K562 (cell line): ENCODE measurements around the gene GNA15. TPM values are rescaled to one million over a fixed set of nuclear protein-coding genes. Genes with fewer than 3 reads are reported as not detected.

Experiments used
- ATAC-seq: fragments of 200-7000 bp; cut with Tn5 transposase; 3 replicates; pipeline ENCODE4 v1.9.1; 2020; ENCODE audit warnings: moderate library complexity
- BruUV-seq: library from RNA; stranded (reverse); fragments of 400-500 nt; replicated peaks from 2 replicates; lab custom pipeline; 2021; lab: Mats Ljungman, UMichigan
- CTCF ChIA-PET: fragments of 300-600 bp; formaldehyde crosslinking; extraction: SDS; loops from one replicate; lab custom pipeline; 2021; ENCODE audit warnings: low intra/inter-chr PET ratio; lab: Yijun Ruan, JAX
- POLR2A ChIA-PET: fragments of 300-600, 350-650 bp; sonication (Branson Sonifier 250); formaldehyde crosslinking; extraction: SDS; loops from one replicate; lab custom pipeline; 2021; ENCODE audit warnings: antibody characterized with exemption, inconsistent platforms; lab: Yijun Ruan, JAX
- DNase-seq, 4 experiments: peaks; one replicate each; pipeline versions ENCODE4 v3.0.0 to v3.0.0-alpha.2; 2011 to 2018; ENCODE audit warnings: low spot score in 3 of 4, mixed read lengths in 3 of 4; ENCODE audit errors: extremely low read depth in 1 of 4
- FAIRE-seq: peaks from 2 replicates; lab custom pipeline; 2011; peaks lifted over from hg19 to GRCh38; lab: Jason Lieb, UNC
- H2AFZ ChIP-seq: 2 replicates; pipeline ENCODE4 v1.6.0; 2011; ENCODE audit warnings: low read depth, low read length, control low read depth, inconsistent platforms
- H3K27ac ChIP-seq: fragments of 200-600 bp; 3 replicates; pipeline ENCODE4 v1.8.0; 2011; ENCODE audit warnings: low read depth, mild to moderate bottlenecking, control low read depth, inconsistent platforms, low read length, moderate library complexity, mixed read lengths; ENCODE audit errors: extremely low read depth
- H3K27me3 ChIP-seq, 2 experiments: fragments of 300-600 bp in 1 of 2; 2 replicates in 1 of 2; 3 replicates in 1 of 2; pipeline versions ENCODE4 v1.6.0 to v1.8.0; 2011; ENCODE audit warnings: inconsistent platforms in 2 of 2, low read length in 2 of 2, mild to moderate bottlenecking in 1 of 2, mixed read lengths in 1 of 2, moderate library complexity in 1 of 2; ENCODE audit not compliant: control insufficient read depth in 2 of 2, insufficient read depth in 2 of 2
- H3K36me3 ChIP-seq: fragments of 300-600 bp; 3 replicates; pipeline ENCODE4 v1.8.0; 2011; ENCODE audit warnings: mild to moderate bottlenecking, low read length, inconsistent platforms; ENCODE audit not compliant: control insufficient read depth, insufficient read depth
- H3K4me1 ChIP-seq, 2 experiments: fragments of 200-600 bp in 1 of 2; replicated peaks in 1 of 2; 2 replicates in 1 of 2; 3 replicates in 1 of 2; pipeline versions ENCODE4 v1.5.1 to v1.8.0; 2011; ENCODE audit warnings: inconsistent platforms in 2 of 2, low read length in 2 of 2, mild to moderate bottlenecking in 1 of 2, mixed read lengths in 1 of 2, moderate library complexity in 1 of 2; ENCODE audit not compliant: control insufficient read depth in 2 of 2, insufficient read depth in 2 of 2
- H3K4me2 ChIP-seq: 2 replicates; pipeline ENCODE4 v1.6.1; 2011; ENCODE audit warnings: low read length, control low read depth, inconsistent platforms, mixed read lengths; ENCODE audit not compliant: insufficient read depth
- H3K4me3 ChIP-seq: fragments of 200-600 bp; sonication (generic), shearing (Covaris generic); 2 replicates; pipeline ENCODE4 v1.5.1; 2016; ENCODE audit warnings: control low read depth, inconsistent platforms
- H3K79me2 ChIP-seq: fragments of 200-600 bp; 3 replicates; pipeline ENCODE4 v1.8.0; 2011; ENCODE audit warnings: low read length, inconsistent platforms; ENCODE audit not compliant: control insufficient read depth, insufficient read depth
- H3K9ac ChIP-seq, 2 experiments: 2 replicates each; pipeline versions ENCODE4 v1.6.0 to v1.6.1; 2011; ENCODE audit warnings: low read depth in 2 of 2, low read length in 2 of 2, control low read depth in 1 of 2, inconsistent platforms in 1 of 2, mild to moderate bottlenecking in 1 of 2, mixed read lengths in 1 of 2; ENCODE audit not compliant: insufficient read depth in 1 of 2
- H3K9me1 ChIP-seq: one replicate; pipeline ENCODE4 v1.6.0; 2011; ENCODE audit warnings: inconsistent platforms, mild to moderate bottlenecking, low read length, moderate library complexity; ENCODE audit not compliant: control insufficient read depth, insufficient read depth
- H3K9me3 ChIP-seq: replicated peaks from 2 replicates; pipeline ENCODE4 v1.5.1; 2011; ENCODE audit warnings: low read depth, low read length, inconsistent platforms; ENCODE audit not compliant: control insufficient read depth, insufficient read depth
- H4K20me1 ChIP-seq: replicated peaks from 2 replicates; pipeline ENCODE4 v1.6.1; 2011; ENCODE audit warnings: low read length, inconsistent platforms, mixed read lengths; ENCODE audit not compliant: control insufficient read depth, insufficient read depth
- EGR1 ChIP-seq: fragments of 450-650 bp; conservative IDR thresholded peaks from 2 replicates; pipeline ENCODE4 v1.6.1; 2017; ENCODE audit warnings: mild to moderate bottlenecking
- FOXJ2 ChIP-seq: fragments of 200-800 bp; sonication (Bioruptor generic); IDR thresholded peaks from 2 replicates; pipeline ENCODE4 v1.6.1; 2016; ENCODE audit warnings: missing genetic modification characterization, missing compliant biosample characterization
- MCM2 ChIP-seq: fragments of 450-650 bp; IDR thresholded peaks from 2 replicates; pipeline ENCODE4 v1.6.1; 2017; ENCODE audit warnings: low read depth, mild to moderate bottlenecking
- NFE2 ChIP-seq: IDR thresholded peaks from 2 replicates; pipeline ENCODE4 v1.6.1; 2014; ENCODE audit warnings: antibody characterized with exemption, low read depth
- NRF1 ChIP-seq, 2 experiments: fragments of 450-650 bp; IDR thresholded peaks in 1 of 2; conservative IDR thresholded peaks in 1 of 2; 2 replicates each; pipeline ENCODE4 v1.6.1; 2014; ENCODE audit warnings: mild to moderate bottlenecking in 2 of 2
- PCBP2 ChIP-seq: fragments of 200-400 bp; formaldehyde crosslinking; IDR thresholded peaks from 2 replicates; pipeline ENCODE4 v1.6.1; 2018; ENCODE audit warnings: low read length, low read depth, mild to moderate bottlenecking, moderate library complexity; ENCODE audit not compliant: poor library complexity, severe bottlenecking
- RAD51 ChIP-seq: fragments of 450-650 bp; IDR thresholded peaks from 2 replicates; pipeline ENCODE4 v1.7.1; 2016; ENCODE audit warnings: low read depth, mild to moderate bottlenecking, borderline replicate concordance
- SRSF3 ChIP-seq: fragments of 200-400 bp; formaldehyde crosslinking; IDR thresholded peaks from 2 replicates; pipeline ENCODE4 v1.6.1; 2016; ENCODE audit warnings: mild to moderate bottlenecking, low read length, moderate library complexity; ENCODE audit not compliant: insufficient read depth
- TEAD4 ChIP-seq, 2 experiments: sonication (generic) in 1 of 2; formaldehyde crosslinking in 1 of 2; IDR thresholded peaks; 2 replicates each; pipeline versions ENCODE4 v1.6.1 to v1.8.0; 2012 to 2022; ENCODE audit warnings: borderline replicate concordance in 1 of 2, inconsistent platforms in 1 of 2, low read length in 1 of 2, mild to moderate bottlenecking in 1 of 2, missing genetic modification reagents in 1 of 2
- TFE3 ChIP-seq: fragments of 450-650 bp; formaldehyde crosslinking; IDR thresholded peaks from 2 replicates; pipeline ENCODE4 v1.4.0; 2020; ENCODE audit warnings: mild to moderate bottlenecking, mixed read lengths
- TOE1 ChIP-seq, 2 experiments: fragments of 450-650 bp in 1 of 2; sonication (generic) in 1 of 2; formaldehyde crosslinking in 1 of 2; IDR thresholded peaks; 2 replicates each; pipeline versions ENCODE4 v1.7.1 to v1.8.0; 2016 to 2022; ENCODE audit warnings: borderline replicate concordance in 2 of 2, mild to moderate bottlenecking in 2 of 2, antibody characterized with exemption in 1 of 2, inconsistent platforms in 1 of 2, low read depth in 1 of 2, missing genetic modification reagents in 1 of 2, moderate library complexity in 1 of 2
- USF2 ChIP-seq: sonication (generic); formaldehyde crosslinking; IDR thresholded peaks from 2 replicates; pipeline ENCODE4 v1.5.0; 2020; ENCODE audit warnings: missing genetic modification reagents
- ZBTB33 ChIP-seq: sonication (generic); formaldehyde crosslinking; IDR thresholded peaks from 2 replicates; pipeline ENCODE4 v1.8.1; 2023; ENCODE audit warnings: mild to moderate bottlenecking, missing genetic modification reagents
- WGBS: fragments of 100-300 bp; shearing (Covaris generic); methylation state at CpG from one replicate; pipeline ENCODE4 v1.1.6; 2016; ENCODE audit warnings: low coverage, mixed read lengths; ENCODE audit not compliant: insufficient coverage; ENCODE audit errors: missing lambda C conversion rate; 5-methylcytosine and 5-hydroxymethylcytosine counted together
- in situ Hi-C: fragments of 300-500 bp; cut with MboI; formaldehyde crosslinking; loops from 4 replicates; pipeline ENCODE4 v1.15.0; 2018; ENCODE audit warnings: inconsistent platforms, mixed read lengths
- intact Hi-C: fragments of 100-400 bp; cut with micrococcal nuclease; formaldehyde crosslinking; loops from 2 replicates; pipeline ENCODE4 v1.14.2; 2022
- polyA plus RNA-seq, 8 experiments: library from polyadenylated mRNA; depleted of rRNA in 4 of 8; stranded (reverse) in 5 of 8; unstranded in 3 of 8; fragments of >200 nt; fragmentation: Nextera tagmentation in 2 of 8; fragmentation: Illumina TruSeq in 1 of 8; extraction: Ambion mirVana in 2 of 8; extraction: Trizol in 1 of 8; gene quantifications; 2 replicates each; pipeline versions ENCODE4 v1.2.1 to v1.2.3, GENCODE V29; 2011 to 2014; ENCODE audit warnings: inconsistent platforms in 1 of 8, missing spikeins in 1 of 8
- total RNA-seq, 7 experiments: library from RNA; depleted of rRNA in 6 of 7; stranded (reverse); fragments of >200 nt in 6 of 7; fragmentation: Illumina TruSeq in 2 of 7; extraction: Trizol in 2 of 7; gene quantifications; 2 replicates each; pipeline versions ENCODE4 v1.2.1 to v1.2.3, GENCODE V29; 2011 to 2021; ENCODE audit warnings: low replicate concordance in 1 of 7
- TF ChIP-seq, protein P1 (sequence below): sonication (generic); formaldehyde crosslinking; IDR thresholded peaks from 2 replicates; pipeline ENCODE4 v1.8.1; 2023; ENCODE audit warnings: mild to moderate bottlenecking, missing genetic modification reagents

Gene GNA15
- total and polyA plus RNA-seq, 9 of the 15 experiments (the other 6 are each of a cell fraction or from before 2014, with no cell fraction given) = 0.03 to 0.24 (median 0.11) TPM; not detected in 1

GRCh38 chr19:3207461-3208242 is 71.8 kb downstream of the GNA15 start:
- Histone ChIP-seq H3K36me3 (peaks cover 58% of the 10 kb centered on the region; the same call in 2 of the 3 replicates), H3K4me3 (no peak overlapping the region), H3K4me1 (peaks cover 0 to 56% of the 10 kb centered on the region in 2 experiments; a peak in 2 of 5 replicates), H3K27me3 (no peaks in the 10 kb centered on the region), H3K9me3 (no peaks in the 10 kb centered on the region), H3K9me1 (peaks cover 3% of the 10 kb centered on the region), H2AFZ (no peak overlapping the region), H3K27ac (no peak overlapping the region), H3K9ac (no peak overlapping the region; a peak in 1 of 4 replicates), H3K4me2 (no peak overlapping the region), H3K79me2 (no peaks in the 10 kb centered on the region), H4K20me1 (0 out of 2 replicates have a peak, but pooled peaks cover 10% of the 10 kb centered on the region)
- ChIA-PET CTCF (no interaction called here), POLR2A (interaction anchor here (1.1 kb wide), 1 partner anchor 9 kb away, joined by 3 read pairs; no protein-coding TSS in a partner anchor)
- in situ Hi-C loops (no loop called here), intact Hi-C loops (no loop called here)
- WGBS = 84% methylated on average over 32 of the region's 43 CpGs
- ATAC-seq = peak; percentile 75
- TSS peak; percentile 30 for BruUV-seq
- no peak for FAIRE-seq
- peak; percentile 60 to 72 (median 66) for DNase-seq
- TF ChIP-seq TOE1 (IDR thresholded peaks at IDR 0.05; ENCODE audit: borderline replicate concordance) (peak; percentile 90), TOE1 (CRISPR knock-in tag; IDR thresholded peaks at IDR 0.05; ENCODE audit: borderline replicate concordance, low read depth) (no peak), TEAD4 (IDR thresholded peaks at IDR 0.05; ENCODE audit: low read length) (no peak), TEAD4 (CRISPR knock-in tag; IDR thresholded peaks at IDR 0.05; ENCODE audit: borderline replicate concordance) (no peak), MCM2 (no peak), USF2 (CRISPR knock-in tag) (peak; percentile 81), PCBP2 (no peak), NRF1 (conservative IDR thresholded peaks at IDR 0.05 in 1 of 2, IDR thresholded peaks at IDR 0.05 in 1 of 2) (no peak), RAD51 (peak; percentile 79), EGR1 (peak; percentile 55; the same call in 1 of the 2 replicates), TFE3 (CRISPR knock-in tag) (peak; percentile 84), SRSF3 (no peak), FOXJ2 (tag) (no peak), NFE2 (no peak), ZBTB33 (peak; percentile 70; the same call in 1 of the 2 replicates)
- TF ChIP-seq, protein P1, sequence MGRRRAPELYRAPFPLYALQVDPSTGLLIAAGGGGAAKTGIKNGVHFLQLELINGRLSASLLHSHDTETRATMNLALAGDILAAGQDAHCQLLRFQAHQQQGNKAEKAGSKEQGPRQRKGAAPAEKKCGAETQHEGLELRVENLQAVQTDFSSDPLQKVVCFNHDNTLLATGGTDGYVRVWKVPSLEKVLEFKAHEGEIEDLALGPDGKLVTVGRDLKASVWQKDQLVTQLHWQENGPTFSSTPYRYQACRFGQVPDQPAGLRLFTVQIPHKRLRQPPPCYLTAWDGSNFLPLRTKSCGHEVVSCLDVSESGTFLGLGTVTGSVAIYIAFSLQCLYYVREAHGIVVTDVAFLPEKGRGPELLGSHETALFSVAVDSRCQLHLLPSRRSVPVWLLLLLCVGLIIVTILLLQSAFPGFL (CRISPR knock-in tag) = no peak
